HL-60 (cell line): ENCODE results near the gene BMP8B.

Source experiments
- GABPA ChIP-seq: IDR thresholded peaks from 2 replicates; pipeline ENCODE4 v1.6.1; 2012; ENCODE audit warnings: low read depth
- POLR2AphosphoS5 ChIP-seq: IDR thresholded peaks from 2 replicates; pipeline ENCODE4 v1.6.1; 2012; ENCODE audit warnings: low read depth
- SPI1 ChIP-seq: IDR thresholded peaks from 2 replicates; pipeline ENCODE4 v1.6.1; 2012; ENCODE audit warnings: low read depth, mild to moderate bottlenecking, borderline replicate concordance
- TF ChIP-seq, protein P1 (sequence below): IDR thresholded peaks from one replicate; pipeline ENCODE4 v1.5.1; 2011; ENCODE audit warnings: low read length, control low read depth, inconsistent platforms; ENCODE audit not compliant: insufficient read depth

DNA sequence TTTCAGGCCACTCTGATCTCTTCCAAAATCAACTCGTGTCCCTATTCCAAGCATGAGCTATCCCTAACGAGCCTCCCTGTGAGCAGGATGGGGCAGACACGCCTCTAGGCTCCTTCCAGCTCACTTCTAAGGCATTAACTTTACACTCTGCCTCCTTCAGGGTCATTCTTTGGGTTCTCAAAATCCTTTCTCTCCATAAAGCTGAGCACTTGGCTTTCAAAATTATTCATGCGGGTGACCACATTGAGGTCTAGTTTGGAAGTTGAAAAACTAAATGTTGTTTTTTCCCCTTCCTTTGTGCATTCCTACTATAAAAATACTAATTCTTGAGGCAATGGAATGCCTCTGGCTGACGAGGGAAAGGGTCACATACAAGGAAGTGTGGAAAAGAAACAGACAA lies 33.5 kb upstream of the BMP8B start:
- TF ChIP-seq POLR2AphosphoS5, result no peak
- no peak for TF ChIP-seq GABPA
- TF ChIP-seq, protein P1, sequence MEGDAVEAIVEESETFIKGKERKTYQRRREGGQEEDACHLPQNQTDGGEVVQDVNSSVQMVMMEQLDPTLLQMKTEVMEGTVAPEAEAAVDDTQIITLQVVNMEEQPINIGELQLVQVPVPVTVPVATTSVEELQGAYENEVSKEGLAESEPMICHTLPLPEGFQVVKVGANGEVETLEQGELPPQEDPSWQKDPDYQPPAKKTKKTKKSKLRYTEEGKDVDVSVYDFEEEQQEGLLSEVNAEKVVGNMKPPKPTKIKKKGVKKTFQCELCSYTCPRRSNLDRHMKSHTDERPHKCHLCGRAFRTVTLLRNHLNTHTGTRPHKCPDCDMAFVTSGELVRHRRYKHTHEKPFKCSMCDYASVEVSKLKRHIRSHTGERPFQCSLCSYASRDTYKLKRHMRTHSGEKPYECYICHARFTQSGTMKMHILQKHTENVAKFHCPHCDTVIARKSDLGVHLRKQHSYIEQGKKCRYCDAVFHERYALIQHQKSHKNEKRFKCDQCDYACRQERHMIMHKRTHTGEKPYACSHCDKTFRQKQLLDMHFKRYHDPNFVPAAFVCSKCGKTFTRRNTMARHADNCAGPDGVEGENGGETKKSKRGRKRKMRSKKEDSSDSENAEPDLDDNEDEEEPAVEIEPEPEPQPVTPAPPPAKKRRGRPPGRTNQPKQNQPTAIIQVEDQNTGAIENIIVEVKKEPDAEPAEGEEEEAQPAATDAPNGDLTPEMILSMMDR, result no peak
- no peak for TF ChIP-seq SPI1
